HG02840 (cell line): Measurements from ENCODE around the gene LY9.
"Not testable (repeated sequence)": the region's sequence is repeated elsewhere in the genome, so short reads cannot be mapped to it uniquely, and the experiment has no call there.

Source experiments
- ATAC-seq: cut with Tn5 transposase; IDR thresholded peaks from one replicate; pipeline ENCODE4 v1.9.1; 2021; ENCODE audit warnings: mild to moderate bottlenecking, moderate library complexity, moderate number of reproducible peaks; ENCODE audit not compliant: unreplicated experiment, low FRiP score

The LY9 gene

DNA sequence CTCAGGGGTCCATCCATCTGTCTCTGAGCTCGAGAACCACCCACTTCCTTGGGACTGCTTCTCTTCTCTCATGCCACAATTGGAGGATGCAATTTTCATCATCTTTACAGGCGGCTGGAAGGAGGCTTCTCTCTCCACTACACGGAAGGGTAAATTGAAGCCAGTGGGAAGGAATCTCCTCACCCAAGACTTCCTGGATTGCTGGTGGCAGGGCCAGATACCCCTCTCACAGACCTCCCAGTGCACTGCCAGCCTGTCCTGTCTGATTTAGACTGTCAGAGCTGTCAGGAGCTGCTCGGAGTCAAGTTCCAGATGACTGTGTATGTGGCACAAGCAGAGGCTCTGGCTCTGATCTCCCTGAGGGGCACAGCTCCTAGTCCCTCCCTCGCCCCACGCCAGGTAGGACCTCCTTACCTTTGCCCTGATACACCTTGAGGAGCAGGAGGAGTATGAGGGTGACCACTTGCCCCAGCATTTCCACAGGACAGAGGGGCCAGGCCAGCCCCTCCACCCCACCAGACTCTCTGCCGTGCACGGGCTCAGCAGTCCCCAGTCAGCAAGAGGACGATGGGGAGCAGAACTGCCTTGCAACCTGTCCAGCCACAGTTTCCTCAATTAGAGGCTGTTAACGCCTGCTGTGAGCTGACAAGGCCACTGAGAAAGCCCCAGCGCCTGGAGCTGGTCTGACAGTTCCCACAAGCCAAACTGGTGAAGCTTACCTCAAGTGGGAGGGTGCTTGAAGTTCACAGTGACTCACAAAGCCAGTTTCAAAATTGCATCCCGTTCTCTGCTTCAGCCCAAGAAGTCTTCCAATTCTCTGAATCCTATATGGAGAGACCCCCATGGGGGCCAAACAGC is 66.5 kb downstream of the LY9 start, which contains the start of gene CD244:
CD244 (minus strand) TSS at position 685 of the 858 bp plus-strand sequence; CDS start at position 475, 210 bp downstream.
- ATAC-seq, result peak; percentile 62

DNA sequence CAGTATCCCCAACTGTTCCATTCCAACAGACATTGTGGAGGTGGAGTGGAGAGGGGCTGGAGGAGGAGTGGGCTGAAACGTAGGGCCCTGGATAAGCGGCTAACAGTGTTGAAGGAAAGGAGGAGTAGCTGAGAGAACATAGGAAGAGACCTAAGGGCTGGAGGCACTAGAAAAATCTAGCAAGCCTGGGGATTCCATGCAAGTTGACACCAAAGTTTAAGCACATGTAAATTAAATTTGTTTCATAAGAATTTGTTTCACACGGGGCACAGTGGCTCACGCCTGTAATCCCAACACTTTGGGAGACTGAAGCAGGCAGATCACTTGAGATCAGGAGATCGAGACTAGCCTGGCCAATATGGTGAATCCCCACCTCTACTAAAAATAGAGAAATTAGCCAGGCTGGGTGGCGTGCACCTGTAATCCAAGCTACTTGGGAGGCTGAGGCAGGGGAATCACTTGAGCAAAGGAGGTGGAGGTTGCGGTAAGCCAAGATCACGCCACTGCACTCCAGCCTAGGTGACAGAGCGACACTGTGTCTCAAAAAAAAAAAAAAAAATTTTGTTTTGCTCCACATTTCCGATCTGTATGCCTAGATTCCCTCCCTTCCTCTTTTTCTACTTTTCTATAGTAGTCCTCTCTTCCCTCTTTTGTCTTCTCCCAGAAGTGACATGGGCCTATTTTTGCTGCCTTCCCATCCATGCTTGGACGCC is 67.2 kb downstream of the LY9 start:
- no peak for ATAC-seq

DNA sequence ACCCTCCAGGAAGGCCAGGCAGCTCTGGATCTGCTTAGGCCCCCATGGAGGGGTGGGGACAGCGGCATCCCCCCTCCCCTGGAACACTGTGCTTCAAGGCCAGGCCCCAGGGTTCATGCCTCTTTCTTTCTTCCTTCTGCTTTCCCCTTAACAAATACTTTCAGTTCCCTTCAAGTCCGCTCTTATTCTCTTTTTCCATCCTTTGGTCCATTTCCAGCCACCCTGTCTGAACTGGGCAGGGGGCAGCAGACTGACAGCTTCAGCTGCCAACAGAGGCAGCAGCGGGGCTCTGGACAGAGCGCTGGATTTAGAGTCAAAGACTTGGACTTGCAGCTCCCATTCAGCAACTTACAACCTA is 67.8 kb downstream of the LY9 start:
- no peak for ATAC-seq

DNA sequence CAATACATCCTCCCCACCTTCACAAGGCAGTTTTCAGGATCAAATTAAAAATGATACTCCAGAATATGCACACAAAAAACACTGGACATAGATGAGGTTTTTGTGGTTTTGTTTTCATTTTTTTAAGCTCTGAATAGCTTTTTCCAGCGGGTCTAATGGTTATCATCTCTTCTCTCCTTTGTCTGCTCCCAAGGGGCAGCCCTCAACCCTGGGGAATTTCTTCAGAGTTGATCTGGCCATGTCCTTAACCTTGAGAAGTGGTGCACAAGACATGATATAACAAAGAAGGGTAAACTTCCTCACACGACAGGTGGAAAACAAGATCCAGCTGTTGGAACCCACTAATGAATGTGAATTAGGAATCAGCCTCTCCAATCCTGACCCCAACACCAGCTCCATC is 68.2 kb downstream of the LY9 start:
- no peak for ATAC-seq

DNA sequence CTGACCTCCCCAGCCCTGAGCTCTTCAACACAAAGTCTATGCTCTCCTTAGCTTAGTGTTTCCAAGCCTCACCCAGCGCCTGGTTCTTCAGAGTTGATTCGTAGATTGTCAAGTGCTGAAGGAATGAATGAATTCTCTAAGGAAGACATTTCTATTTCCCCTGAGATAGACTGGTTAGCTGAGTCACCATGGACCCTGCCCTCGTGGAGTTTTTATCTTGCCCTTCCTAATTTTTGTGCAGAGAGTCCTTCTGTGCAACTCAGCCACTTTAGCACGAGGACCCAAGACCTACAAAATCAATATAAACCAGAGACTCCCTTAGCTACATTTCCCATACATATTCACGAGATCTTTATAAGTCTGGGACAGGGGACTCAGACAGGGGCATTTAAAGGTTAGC is 69.4 kb downstream of the LY9 start:
- ATAC-seq, result no peak

DNA sequence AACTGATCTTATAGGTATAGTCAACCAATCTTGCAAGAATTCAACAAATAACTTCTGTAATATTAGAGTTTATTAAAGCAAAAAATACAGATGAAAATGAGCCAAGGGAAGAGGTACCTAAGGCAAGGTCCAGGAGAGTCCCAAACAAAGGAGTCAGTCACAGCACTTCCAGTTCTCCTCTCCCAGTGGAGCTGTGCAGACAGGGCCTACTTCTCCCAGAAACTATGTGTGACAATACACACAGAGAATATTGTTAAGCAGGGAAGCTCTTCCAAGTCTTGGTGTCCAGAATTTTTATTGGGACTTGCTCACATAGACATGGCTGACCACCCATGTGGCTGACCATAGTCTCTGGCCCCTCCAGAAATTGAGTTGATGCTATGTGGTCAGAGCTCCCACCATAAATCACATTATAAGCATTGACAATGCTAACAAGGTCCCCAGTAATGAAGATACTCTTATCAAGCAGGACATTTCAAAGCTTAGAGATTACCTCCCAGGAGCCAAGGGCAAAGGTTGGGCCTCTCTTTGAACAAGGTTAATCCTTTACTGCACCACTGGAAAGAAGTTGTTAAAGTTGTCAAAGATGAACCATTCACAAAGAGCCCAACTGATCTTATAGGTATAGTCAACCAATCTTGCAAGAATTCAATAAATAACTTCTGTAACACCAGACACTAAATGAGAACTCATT is 70.2 kb downstream of the LY9 start:
- ATAC-seq, result no peak

DNA sequence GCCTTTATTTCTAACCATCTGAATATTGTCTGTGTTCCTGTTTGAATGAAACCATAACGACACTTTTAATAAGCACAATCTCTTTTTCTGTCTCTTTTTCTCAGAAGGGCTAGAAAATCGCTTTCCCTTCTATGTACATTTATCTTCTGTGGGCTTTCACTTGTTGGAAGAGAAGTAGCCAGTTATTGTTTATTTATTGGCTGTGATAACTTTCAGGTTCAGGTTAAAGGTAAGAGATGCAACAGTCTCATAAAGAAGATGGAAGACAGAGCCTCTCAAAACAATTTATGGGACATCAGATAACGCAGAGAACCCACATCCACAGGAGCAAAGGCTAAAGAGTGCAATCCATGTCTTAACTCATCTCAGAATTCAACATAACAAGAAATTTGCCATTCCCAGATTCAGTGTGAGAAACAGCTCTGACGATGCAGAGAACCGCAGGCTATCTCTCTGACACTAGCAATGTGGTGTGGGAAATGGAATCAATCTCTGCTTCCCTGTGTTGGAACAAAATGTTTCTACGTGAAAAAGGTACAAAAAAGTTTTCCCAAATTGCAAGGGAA is 70.8 kb downstream of the LY9 start:
- no peak for ATAC-seq

DNA sequence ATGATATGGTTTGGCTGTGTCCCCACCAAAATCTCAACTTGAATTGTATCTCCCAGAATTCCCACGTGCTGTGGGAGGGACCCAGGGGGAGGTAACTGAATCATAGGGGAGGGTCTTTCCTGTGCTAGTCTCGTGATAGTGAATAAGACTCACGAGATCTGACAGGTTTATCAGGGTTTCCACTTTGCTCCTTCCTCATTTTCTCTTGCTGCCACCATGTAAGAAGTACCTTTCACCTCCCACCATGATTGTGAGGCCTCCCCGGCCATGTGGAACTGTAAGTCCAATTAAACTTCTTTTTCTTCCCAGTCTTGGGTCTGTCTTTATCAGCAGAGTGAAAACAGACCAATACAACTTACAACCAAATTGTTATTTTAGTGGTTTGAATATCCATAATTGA is 71.7 kb downstream of the LY9 start:
- not testable (repeated sequence) for ATAC-seq

DNA sequence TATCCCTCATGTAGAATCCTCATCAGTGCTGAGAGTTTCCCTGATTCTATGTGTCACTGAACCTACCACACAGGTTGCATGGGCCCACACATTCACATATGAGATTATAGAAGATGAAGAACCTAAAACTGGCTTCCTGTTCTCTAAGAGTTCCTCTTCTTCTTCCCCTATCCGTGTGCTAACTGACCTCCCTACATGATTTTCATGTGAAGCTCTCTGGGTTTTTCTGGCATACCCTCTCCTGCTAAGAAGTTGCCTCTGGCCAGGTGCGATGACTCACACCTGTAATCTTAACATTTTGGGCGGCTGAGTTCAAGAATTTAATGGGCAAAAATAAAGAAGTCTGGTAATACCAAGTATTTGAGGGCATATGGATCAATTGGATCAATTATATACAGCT is 72.2 kb downstream of the LY9 start:
- ATAC-seq, result no peak

DNA sequence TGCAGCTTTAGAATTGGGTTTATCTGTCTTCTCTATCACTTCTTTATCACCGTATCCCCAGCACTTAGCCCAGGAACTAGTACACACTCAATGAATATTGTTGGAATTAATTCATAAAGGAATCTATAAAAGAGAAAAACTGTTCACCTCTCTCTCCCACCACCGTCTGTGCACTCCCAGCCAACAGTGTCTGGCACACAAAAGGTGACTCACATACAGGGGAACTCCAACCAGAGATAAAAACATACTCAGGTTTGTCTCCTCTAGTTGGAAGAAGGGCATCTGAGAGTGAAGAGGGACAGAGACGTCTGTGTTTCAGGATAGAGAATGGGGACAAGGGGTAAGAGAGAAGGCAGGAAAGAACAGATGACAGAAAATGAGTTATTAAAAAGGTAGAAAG is 79.0 kb downstream of the LY9 start:
- ATAC-seq, result no peak

DNA sequence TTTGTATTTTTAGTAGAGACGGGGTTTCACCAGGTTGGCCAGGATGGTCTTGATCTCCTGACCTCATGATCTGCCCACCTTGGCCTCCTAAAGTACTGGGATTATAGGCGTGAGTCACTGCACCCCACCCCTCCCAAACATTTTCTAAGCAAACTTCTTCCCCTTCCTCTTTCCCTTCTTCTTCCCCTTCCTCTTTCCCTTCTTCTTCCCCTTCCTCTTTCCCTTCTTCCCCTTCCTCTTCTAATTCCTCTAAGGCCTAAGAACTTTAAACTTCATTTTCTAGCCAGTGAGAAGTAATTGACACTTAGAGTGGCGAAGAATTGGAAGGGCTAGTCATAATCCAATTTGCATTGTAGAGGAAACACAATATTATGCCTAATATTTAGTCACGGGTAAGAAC is 79.6 kb downstream of the LY9 start:
- ATAC-seq, result not testable (repeated sequence)

DNA sequence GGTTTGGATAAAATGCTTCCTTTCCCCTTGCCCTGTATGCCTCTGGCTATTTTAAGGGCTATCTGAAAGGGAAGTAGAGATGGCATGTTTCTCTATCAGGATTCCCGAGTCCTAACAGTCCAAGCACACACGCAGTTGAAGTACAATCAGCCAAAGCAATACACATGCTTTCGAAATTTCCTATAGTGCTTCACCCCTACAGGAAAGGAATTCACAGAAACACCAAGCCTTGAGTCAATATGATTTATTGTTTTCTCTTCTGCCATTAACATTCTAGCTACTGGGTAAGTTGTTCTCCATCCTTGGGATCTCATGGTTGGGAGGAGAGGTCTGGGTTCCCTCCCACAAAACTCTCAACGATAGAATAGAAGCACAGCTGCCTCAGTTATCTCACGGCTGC is 80.3 kb downstream of the LY9 start:
- ATAC-seq, result no peak

DNA sequence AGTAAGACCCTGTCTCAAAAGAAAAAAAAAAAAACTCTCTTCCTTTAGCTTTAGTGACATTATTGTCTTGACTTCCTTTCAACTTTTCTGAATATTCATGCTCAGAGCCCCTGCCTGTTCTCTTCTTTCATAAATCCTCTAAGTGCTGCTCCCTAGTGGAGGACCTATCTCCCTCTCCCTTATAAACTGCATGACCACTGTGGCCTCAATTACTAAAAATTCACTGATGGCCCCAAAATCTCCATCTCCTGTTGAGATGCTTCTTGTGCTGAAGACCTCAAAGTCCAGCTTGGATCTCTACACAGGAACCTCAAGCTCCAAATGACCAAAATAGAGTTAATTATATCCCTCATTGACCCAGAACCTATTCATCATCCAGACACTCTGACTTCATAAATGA is 81.2 kb downstream of the LY9 start:
- ATAC-seq, result no peak
